ENCODE data around the gene KCNMB1.

Gene KCNMB1

DNA sequence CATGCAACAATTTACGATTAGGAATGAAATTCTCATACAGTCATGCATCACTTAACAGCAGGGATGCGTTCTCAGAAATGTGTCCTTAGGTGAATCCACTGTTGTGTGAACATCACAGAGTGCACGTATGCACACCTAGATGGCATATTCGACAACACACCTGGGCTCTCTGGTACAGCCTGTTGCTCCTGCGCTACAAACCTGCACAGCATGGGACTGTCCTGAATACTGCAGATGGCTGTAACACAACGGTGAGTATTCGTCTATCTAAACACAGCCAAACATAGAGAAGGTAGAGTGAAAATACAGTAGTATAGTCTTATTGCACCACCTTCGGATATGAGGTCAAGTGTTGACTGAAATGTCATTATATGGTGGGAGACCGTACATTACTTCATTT, 47.6 kb downstream of the KCNMB1 start:
- DNase-seq (ENCODE audit: low read depth in 2 of 2), result no peak

DNA sequence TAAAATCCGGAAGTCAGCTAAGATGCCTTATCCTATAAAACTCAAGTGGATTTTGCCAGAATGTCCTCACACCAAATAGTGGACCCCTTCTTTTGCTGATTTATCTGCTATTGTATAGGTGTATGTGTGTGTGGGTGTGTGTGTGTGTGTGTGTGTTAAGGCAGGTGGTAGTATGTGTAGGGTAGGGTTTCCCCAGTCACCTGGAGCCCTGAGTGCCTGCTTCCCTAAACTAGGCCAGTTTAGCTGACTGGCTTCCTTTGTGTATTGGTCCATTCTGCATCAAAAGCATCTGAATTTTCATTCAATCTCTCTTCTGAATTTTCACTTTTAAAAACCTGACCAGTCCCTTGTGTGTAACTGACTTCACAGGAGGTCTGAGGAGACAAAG, 49.4 kb downstream of the KCNMB1 start:
- DNase-seq (ENCODE audit: low read depth in 2 of 2), result no peak

DNA sequence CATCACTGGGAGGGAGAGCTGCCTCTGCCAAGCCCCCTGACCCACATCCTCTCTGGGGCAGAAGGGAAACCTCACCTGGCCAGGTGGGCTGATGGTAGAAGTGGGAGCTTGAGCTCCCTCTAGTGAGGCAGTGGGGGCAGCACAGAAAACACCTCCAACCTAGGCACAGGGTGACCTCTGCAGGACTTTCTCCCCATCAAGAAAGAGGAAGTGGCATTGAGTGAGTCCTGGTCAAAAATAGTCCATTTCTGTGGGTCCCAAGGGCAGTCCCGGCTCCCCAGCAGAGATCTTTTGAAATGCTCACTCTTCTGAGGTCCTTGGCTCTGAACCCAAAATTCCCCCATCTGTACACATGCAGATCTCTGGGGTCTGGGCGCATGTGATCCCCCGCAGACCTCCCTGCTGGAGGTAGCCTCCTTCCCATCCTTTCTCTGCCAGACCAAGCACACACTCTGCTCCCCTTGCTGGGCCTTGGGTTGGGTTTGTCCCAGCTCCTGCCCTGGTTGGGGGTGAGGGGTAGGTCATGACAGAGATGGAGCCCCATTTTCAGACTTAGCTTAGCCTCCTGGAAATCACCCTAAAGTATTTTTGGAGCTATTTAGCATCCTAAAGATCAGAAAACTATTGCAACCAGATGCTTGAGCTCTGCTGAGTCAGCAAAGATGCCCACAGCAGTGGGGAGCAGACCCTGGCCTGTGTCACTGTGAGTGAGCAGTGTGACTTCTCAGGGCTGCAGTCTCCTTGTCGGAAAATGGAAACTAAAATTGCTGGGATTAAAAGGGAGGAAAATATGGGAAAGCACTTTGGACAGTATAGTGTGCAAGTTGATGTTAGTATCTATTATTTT, 50.0 kb downstream of the KCNMB1 start:
- DNase-seq (ENCODE audit: low read depth in 2 of 2), result peak in 1 of 2 experiments; percentile 50

DNA sequence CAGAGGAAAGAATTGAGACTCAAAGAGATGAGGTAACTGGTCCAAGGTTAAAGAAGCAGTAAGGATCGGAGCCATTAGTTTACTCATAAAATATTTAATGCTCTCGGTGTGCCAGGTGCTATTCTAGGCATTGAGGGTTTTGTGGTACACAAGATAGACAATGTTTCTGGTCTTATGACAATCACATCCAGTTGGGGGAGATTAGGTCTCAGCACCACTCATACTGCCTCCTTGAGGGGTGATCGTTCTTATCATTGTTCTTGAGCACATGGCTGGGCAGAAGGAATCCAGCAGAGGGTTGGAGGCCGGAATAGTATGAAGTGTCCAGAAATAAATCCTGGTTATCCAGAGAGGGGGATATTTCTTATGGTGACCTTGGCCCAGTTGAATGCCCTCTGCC, 50.9 kb downstream of the KCNMB1 start:
- no peak for DNase-seq (ENCODE audit: low read depth in 2 of 2)

DNA sequence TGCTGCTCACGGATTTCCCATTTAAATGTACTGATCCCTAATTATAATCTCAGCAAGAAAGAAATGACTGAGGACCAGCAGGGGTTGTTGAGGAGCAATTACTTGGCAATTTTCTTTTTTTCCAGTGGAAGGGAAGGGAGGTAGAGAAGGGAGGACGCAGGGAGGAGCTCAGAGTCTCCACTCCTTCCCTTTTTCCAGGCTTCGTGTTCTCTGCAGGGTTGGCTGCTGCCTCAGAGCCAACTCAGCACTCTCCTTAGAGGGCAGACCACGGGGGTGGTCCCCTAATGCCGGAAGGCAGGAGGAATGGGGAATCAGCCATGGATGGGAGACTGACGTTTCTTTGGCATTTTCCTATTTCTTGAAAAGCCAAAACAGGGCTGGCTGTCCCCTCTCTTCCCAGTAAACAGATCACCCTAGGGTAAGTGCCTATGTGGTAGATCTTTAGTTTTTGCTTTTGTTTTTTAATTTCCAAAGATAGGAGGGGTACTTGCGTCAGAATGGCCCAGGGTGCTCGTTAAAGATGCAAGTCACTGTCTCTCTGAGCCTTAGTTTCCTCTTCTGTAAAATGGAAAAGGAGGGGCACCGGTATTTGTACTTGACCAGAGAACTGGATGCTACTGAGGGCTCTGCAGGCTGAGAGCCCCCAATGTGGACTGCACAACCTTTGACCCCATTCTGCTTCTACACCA, 52.0 kb downstream of the KCNMB1 start:
- DNase-seq (ENCODE audit: low read depth in 2 of 2), result no peak

DNA sequence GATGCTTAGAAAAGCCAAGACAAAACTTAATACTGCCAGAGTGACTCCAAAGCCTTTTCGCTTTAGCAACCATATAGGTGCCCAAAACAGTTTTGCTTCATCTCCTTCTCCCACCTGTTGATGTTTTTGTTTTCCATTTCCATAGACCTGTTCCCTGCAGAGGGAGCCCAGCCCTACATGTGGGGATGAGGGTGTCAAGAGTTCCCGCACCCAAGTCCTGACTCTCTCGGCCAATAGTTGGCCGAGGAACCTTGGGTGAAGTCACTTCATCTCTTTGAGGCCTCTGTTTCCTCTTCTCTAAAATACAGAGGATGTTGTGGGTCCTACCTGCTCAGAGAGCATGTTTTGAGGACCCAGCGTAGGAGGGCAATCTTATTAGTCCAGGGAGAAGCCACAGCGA, 53.1 kb downstream of the KCNMB1 start:
- no peak for DNase-seq (ENCODE audit: low read depth in 2 of 2)

DNA sequence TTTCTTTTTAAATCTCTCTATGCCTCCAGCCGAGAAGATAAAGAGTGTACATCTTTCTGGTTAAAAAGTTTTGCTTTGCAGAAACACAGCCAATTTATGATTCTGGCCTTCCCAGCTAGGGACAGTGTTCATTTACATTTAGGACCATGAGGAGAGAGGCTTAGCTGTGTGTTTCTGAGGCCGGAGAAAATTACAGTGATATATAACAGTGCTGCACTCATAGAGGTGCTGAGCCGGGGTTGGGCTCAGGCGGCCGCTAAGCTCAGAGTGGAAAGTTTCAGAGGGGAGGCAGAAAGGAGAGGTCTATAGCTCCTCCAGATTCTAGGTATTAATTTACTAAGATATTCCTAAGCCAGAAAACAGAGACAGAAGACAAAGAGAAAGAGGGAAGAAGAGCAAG, 54.5 kb downstream of the KCNMB1 start:
- no peak for DNase-seq (ENCODE audit: low read depth in 2 of 2)

DNA sequence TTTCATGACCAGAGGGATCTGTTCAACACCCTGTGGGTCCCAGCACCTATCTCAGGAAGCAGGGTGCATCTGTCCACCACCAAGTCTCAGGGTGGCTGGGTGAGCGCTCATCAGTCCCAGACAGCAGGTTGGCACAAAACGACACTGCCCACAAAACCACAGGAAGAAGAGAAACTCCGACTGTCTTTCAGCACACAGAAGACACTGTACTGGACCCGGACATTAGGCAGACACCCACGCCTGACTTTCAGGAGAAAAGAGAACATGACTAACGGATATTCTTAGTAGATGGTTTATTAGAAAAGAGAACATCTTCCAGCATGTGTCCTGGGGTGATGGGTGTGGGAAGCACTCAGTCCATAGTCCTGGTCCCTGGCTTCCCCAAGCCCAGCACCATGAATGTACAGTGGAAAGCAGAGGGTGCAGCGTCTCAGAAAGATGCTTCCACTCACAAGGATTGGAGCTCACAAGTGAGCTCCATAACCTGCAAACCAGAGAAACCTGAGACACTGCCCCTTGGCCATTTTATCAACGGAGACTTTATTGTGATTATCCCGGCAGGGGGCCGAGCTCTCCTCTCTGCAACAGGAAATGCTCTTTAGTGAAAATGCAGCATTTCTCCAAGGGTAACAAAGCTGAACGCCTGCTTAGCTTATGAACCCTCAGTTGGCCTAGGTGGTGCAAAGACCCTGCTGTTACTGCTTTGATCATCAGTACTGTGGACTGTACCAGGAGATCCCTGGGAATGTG, 55.8 kb downstream of the KCNMB1 start:
- peak in 1 of 2 experiments; percentile 54 for DNase-seq (ENCODE audit: low read depth in 2 of 2)

DNA sequence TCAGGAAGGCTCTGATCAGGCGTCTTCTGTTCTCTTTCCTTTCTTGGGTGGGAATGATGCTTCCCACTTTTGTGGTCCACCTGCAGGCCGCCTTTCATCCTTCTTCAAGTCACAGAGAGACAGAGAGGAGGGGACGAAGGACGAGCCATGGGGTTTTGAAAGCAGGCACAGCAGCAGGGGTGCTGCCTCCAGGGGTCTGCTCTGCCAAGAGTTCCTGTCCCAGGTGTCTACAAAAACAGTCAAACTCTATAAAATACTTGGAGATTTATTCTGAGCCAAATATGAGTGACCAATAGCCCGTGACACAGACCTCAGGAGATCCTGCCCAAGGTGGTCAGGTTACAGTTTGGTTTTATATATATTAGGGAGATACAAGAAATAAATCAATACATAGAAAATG, 57.1 kb downstream of the KCNMB1 start:
- no peak for DNase-seq (ENCODE audit: low read depth in 2 of 2)

DNA sequence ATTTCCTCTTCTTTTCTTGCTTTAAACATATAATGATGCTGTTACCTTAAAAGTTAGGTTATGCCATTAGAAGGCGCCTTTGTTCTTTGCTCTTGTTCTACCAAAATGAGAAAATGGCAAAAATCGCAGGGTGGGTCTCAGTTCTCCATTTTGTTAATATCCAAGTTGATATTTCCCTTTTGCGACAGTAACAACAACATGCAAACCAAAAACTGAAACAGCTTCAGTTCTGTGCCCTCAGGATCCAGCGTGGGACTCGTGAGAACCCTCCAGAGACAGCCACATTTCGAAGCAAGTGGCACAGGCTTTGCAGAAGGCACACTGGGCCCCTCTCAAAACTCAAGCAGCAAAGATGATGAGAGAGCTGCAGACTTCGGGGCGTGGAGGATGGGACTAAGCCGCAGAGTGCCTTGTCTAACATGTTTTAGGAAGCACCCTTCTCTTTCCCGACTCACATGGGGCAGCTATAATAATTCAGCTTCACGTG, 58.6 kb downstream of the KCNMB1 start:
- DNase-seq (ENCODE audit: low read depth in 2 of 2), result no peak

DNA sequence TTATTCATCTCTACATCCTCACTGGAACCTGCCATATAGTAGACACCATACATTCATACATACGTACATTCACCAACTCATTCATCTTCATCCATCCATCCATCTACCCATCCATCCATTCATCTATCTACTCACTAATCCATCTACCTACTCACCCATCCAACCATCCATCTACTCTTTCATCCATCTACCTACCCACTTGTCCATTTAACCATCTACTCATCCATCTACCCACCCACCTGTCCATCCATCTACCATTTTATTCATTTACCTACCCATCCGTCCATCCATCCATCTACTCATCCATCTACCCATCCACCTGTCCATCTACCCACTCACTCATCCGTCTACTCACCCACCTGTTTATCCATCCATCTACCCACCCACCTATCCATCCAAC, 59.6 kb downstream of the KCNMB1 start:
- DNase-seq (ENCODE audit: low read depth in 2 of 2), result no peak

DNA sequence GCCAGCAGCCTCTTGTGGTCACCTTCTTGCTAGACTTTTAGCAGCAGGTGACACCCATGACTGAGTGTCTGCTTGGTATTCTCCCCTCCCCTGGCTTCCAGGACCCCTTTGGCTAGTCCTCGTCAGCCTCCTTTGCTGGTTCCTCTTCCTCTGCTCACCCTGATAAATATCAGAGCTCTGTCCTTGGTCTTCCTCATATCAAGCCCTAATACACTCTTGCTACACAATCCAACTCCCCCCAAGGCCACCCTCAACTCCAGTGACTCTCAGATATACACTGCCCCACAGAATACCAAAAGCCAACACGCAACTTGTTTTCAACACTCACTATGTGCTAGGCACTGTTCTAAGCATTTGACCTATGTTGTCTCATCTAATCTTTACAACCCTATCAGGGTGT, 61.3 kb downstream of the KCNMB1 start:
- no peak for DNase-seq (ENCODE audit: low read depth in 2 of 2)

DNA sequence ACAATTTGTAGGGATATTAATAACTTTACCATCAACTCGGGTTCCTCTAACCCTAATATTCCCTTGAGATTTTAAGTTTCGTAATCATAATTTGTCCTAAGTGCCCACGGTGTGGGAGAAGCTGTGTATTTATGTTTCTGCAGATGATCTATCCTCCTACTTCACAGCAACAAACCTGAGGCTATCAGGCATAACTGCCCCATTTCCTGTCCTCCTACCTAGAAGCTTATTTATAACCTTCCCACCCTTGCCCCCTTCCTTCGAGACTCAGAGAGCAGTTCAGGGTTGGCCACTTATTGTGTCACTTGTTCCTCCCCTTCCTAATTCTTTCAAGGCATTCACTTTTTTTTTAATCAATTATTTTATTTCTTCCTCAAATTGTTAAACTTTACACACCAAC, 62.0 kb downstream of the KCNMB1 start:
- no peak for DNase-seq (ENCODE audit: low read depth in 2 of 2)
